IPS-NIHi7 (cell line): ENCODE results near the gene TBC1D16.
"Not testable (repeated sequence)": the region's sequence is repeated elsewhere in the genome, so short reads cannot be mapped to it uniquely, and the experiment has no call there.

Experiments used
- DNase-seq: peaks from one replicate; pipeline ENCODE4 v3.0.0; 2012; ENCODE audit warnings: mixed read lengths; ENCODE audit errors: extremely low spot score

TBC1D16 gene

DNA sequence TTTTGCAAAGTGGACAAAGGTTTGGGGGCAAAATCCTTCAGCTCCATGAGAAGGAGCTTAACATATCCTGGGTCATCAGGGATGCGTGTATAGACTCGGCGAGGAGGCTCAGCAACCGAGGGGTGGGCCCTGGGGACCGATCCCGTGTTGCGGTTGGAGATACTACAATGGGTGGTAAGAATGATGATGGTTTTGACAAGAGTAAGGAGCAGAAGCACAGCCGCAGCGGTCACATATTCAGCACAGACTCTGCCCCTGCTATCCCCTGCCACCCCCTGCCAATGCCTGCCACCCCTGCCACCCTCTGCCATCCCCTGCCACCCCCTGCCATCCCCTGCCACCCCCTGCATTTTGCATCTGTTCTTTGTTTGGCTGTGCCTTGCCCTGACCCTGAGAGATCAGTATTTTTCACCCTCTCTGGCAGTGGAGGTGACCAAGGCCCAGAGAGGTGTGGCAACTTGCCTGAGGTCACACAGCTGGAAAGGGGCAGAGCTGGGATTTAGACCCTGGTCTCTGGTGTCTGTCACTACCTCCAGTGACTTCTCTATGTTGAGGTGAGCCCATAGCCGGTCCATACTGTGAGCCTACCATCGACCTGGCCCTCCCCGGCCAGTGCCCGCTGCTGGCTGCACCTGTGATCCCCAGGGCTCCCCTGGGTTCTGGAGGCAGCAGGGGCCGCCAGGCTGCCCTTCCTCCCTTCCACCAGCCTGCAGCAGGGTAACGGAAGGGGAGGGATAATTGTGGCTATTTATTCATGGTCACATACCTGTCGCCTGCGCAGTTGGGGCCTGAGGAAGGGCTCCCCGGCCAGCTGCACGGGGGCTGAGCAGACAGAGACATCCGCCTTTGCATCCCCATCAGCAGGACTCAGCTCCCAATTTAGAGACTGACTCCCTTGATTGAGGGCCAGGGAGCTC lies 121.5 kb downstream of the TBC1D16 start:
- no peak for DNase-seq

DNA sequence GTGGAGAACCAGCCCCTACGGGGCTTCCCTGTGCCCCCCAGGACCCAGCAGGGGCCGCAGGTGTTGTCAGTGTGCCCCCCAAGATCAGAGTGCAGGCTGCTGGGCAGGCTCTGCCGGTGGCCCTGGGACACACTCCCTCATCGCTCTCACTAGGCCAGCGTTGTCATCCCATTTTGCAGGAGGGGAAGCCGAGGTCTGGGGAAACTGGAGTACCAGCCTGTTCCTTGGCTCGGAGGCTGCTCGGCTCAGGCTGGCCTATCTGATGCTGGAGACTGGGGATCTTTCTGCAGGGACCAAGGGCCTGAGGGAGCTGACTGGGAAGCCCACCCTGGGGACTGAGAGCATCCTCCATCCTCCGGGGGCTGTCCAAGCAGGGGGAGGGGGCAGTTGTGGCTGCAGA lies 122.2 kb downstream of the TBC1D16 start:
- DNase-seq, result no peak

DNA sequence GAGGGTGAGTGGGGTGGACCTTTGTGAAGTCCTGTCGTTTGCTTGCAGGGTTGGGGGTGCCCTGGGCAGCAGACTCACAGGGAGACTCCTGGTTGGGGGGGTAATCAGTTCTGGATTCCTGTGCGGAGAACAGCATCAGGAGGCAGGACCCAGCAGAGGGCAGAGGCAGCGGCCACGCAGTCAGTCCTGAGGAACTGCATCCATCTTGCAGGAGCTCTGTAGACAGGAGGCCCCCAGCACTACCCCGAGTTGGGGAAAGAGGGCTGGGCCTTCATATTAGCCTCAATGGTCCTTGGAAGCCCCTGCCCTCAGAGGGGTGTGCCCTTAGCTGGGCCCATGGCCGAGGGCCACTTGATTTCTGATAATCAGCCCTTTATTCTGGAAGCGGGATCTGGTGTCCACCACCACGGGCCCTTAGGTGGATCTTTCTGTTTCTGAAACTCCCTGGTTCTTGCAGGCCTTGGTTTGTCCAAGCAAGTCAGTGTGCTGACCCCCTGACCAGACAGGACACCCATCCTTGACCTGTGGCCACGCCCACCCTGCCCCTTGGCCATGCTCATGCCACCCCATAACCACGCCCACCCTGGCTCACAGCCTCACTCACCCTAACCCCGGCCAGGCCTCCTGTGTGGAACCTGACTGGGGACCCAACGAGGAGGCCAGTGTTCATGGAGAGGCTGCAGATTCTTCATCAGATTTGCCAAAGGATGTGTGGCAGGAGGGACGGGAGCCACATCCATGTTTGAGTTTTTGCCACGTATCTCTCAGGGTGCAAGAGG lies 122.9 kb downstream of the TBC1D16 start:
- DNase-seq, result no peak

DNA sequence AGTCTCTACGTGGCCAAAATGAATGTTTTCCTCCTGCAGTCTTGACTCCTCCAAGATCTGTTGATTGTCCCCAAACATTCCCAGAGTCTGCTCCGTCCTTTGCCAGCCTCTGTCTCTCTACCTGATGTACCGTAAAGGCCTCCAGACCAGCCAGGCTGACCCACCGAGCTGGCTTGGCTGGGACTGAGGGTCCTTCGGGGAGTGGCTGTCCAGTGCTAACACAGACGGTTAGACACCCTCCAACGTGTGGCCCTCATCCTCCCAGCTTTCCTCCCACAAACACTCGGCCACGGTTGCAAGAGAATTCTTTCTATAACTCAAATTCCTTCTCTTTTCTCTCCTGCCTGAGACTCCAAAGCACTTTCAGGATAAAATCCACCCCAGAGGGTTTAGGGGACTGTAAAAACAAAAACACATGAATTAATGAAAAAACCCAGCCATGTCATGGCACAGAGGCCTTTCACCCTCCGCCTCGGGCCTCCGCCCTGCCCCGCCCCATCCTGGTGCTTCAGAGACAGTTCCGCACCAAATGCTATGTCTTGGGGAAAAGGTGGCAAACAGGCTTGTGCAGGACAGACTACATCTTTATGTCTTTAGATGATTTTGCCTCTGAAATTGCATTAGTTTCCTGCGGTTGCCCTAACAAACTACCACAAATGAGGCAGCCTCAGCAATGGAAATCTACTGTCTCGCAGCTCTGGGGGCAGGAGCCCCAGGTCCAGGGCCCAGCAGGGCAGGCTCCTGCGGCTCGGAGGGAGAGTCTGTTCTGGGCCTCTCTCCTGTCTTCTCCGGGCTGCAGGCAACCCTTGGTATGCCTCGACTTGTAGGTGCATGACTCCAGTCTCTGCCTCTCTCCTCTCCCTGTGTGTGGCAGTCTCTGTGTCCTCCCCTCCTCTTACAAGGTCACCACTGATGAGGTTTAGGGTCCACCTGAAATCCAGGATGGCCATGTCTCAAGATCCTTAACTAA lies 124.0 kb downstream of the TBC1D16 start:
- DNase-seq, result no peak

DNA sequence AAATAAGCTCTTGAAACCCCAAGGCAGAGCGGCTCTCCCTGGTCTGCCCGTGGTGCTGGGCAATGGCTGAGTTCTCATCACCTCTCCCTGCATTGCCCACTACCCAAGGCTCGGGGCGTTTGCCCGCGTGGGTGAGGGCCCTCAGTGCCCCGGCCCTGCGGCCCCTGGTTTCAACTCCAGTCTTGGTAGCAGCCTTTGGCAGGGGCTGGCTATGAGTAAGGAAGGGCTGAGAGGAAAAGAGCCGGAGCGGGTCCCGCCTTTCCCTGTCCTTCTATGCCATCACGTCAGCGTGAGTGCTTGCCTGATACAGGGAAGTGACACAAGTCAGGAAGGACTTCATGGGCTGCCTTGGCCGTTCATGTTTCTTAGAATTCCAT lies 124.7 kb downstream of the TBC1D16 start:
- DNase-seq, result no peak

DNA sequence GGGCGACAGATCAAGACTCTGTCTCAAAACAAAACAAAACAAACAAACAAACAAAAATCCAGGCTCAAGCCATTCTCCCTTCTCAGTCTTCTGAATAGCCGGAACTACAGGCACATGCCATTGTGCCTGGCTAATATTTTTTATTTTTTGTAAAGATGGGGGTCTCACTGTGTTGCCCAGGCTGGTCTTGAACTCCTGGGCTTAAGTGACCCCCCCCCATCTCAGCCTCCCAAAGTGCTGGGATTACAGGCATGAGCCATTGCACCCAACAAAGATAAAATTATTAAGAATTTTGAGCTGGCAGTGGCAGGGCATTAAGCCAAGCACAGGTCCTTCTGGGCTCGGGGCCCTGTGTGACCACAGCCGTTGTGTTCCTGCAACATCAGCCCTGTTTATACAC lies 126.6 kb downstream of the TBC1D16 start:
- DNase-seq, result no peak

DNA sequence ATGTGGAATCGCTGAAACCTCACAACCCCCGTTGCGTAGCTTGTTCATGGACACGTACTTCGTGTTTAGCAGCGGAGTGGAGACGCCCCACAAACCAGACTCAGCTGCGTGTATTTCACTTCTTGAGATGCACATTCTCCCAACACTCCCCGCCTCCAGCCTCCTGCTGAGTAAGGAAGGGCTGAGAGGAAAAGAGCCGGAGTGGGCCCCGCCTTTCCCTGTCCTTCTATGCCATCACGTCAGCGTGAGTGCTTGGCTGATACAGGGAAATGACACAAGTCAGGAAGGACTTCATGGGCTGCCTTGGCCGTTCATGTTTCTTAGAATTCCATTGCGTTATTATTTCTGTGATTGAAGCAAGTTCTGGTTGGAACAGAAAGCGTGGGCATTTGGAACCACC lies 127.8 kb downstream of the TBC1D16 start:
- DNase-seq, result no peak

DNA sequence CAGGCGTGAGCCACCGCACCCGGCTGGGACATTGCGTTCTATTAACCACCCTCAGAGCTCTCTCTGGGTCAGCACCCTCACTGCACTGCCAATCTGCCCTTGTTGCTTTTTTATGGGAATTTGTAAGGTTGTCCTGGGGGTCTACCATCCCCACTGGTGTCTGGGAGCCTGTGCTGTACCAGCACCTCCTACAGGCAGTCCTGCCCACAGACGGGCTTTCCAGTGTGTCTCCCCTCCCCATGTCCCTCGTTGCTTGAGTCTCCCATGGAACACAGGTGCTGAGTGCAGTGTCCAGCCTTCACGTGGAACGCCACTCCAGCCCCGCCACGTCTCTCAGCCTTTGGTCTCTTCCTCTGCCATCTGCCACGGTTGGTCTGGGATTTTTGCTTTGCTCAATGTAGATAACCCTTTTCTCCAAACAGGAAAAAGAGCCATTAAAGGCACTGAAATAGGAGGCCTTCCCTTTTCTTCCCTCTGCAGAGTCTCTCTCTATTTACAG lies 128.4 kb downstream of the TBC1D16 start:
- DNase-seq, result no peak

DNA sequence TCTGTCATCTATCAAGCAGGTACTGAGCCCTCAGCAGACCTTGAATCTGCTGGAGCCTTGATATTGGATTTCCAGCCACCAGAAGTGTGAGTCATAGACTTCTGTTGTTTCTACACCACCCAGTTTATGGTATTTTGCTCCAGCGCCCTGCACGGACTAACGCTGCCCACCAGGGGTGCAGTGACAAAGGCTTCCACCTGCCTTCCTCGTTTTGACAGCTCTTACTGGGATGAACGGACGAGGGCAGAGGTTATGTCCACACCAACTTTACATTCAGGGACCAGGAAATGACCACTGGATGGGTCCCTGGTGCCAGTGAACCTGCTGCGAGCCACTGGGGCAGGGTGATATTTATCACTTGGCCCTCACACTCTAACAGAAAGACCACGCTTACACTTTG lies 129.8 kb downstream of the TBC1D16 start:
- no peak for DNase-seq

DNA sequence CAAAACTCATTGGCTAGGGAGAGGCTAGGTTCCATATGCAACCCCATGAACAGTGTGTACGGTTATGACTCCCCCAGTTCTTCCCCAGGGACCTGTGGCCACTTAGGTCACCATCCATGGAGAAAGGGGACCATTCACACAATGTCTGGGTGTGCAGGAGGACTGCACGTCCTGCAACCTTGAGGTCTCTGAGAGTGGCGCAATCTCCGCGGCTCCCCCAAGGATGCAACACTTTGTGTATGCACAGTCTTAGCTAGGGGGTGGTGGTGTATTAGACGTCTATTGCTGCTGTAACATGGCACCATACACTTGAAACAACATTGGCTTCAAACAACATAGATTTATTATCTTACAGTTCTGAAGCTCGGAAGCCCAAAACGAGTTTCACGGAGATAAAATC lies 130.8 kb downstream of the TBC1D16 start:
- DNase-seq, result no peak

DNA sequence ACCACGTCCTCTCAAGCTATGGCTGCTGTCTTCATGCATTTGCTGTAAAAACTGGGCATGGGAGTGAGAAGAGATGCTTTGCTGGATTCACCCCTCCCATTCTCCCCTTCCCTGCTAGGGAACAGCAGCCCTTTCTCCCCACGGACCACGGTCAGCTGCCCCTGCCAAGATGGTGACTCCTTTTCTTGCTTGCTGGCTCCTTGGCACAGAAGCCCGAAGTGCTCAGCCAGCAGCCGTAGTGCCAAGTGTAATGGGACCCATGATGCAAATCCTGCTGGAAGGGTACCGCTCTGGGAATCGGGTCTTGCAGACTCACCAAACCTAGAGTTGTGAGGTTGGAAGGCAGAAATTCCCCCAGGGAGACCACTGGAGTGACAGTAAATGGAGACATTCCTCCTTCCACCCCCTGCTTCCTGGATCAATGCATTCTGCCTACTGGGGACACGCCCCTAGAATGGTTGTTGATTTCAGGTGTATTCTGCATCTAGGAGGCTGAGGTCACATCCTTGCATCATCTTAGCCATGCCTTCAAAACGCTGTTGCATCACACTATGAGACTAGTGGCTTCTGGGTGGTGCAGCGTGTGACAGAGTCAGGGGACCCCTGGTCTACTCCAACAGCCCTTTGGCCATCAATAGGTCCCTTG lies 133.4 kb downstream of the TBC1D16 start:
- DNase-seq, result no peak

DNA sequence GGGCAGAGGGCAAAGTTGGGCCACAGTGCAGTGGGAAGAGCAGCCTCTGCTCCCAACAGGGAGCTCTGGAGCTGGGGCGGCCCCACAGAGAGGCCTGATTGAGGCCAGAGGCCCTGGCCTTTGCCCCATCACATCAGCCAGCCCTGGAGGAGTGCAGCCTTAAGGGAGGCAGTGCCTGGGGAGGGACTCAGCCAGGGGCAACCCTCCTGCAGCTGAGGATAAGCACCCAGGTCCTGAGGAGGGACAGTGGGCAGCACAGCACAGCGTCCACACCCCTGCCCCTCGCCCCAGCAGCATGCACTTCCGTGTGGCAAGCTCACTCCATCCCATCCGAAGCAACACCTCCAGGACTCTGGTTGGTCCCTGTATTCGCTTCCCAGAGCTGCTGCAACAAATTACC lies 134.5 kb downstream of the TBC1D16 start:
- DNase-seq, result no peak

DNA sequence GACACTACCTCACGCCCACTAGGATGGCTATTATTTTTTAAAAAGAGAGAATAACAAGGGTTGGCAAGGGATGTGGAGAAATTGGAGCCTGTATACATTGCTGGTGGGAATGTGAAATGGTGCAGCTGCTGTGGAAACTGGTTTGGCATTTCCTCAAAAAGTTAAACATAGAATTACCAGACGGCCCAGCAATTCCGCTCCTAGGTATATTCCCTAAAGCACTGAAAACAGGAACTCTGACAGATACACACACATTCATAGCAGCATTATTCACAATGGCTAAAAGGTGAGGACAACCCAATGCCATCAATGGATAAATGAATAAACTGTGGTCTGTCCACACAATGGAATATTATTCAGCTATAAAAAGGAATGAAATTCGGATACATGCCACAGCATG lies 136.1 kb downstream of the TBC1D16 start:
- DNase-seq, result no peak

DNA sequence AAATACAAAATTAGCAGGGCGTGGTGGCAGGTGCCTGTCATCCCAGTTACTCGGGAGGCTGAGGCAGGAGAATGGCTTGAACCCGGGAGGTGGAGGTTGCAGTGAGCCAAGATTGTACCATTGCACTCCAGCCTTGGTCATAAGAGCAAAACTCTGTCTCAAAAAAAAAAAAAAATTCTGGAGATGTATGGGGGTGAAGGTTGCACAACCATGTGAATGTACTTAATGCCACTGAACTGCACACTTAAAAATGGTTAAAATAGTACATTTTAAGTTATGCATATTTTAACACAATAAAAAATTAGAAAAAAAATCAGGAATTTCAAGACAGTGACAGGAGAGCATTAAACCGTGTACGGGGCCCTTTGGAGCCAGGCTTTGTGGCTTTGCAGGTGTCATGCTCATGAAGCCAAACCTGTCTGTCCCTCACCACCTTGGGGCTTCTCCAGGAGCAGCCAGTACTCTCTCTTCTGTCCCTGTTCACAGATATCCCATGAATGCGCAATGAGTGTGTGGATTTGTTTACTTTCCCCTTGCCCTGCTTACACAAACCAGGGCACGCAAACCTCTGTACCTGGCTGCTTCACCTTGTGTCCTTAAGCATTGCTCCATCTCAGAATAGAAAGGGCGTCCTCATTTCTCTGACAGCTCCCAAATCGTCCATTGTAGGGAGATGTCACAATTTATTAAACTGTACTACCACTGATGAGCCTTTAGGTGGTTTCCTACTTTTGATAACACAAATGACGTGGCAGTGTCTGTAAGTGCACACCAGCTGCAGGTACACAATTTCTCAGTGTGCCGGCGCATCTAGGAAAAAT lies 138.2 kb downstream of the TBC1D16 start:
- no peak for DNase-seq

DNA sequence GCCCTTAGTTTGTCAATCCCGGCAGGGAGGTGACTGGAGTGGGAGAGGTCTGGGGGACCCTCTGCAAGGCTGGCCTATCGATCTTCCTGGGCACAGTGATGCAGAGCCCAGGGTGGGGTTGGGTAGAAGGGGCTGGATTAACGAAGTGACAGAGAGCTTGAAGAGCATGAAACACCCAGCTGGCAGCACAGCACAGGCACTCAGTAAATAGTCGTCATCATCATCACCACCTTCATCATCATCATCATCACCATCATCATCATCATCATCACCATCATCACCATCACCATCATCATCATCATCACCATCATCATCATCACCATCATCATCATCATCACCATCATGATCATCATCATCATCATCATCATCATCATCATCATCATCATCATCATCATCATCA lies 142.2 kb downstream of the TBC1D16 start:
- DNase-seq, result not testable (repeated sequence)

DNA sequence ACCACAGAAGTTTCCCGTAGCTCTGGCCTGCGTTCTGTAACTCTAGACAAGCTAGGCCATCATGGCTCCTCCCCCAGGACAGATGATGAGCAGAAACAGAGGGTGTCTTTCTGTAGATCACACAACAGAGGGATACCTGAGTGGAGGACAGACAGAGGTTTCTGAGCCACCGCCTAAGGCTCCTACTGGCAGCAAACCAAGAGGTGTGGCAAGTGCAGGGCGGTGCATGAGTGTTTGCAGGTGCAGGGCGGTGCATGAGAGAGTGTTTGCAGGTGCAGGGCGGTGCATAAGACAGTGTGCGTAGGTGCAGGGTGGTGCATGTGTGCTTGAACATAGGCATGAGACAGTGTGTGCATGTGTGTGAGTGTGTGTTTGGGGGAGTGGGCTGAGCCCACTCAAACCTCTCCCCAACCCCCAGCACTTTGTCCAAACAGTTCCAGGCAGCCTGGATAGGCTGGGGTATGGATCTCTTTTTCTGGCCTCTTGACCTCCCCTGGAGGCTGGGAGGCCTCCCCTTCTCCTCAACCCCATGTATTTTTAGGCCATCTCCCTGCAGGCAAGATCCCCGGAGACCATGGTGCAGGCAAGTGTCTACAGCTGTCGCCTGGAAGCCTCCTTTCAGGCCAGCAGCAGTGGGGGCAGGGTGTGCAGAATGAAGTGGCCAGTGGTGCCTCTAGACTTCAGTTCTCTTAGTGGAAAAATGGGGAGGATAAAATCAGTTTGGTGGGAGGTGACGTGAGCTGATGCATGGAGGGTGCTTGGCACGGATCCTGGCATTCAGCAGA lies 143.0 kb downstream of the TBC1D16 start:
- no peak for DNase-seq

DNA sequence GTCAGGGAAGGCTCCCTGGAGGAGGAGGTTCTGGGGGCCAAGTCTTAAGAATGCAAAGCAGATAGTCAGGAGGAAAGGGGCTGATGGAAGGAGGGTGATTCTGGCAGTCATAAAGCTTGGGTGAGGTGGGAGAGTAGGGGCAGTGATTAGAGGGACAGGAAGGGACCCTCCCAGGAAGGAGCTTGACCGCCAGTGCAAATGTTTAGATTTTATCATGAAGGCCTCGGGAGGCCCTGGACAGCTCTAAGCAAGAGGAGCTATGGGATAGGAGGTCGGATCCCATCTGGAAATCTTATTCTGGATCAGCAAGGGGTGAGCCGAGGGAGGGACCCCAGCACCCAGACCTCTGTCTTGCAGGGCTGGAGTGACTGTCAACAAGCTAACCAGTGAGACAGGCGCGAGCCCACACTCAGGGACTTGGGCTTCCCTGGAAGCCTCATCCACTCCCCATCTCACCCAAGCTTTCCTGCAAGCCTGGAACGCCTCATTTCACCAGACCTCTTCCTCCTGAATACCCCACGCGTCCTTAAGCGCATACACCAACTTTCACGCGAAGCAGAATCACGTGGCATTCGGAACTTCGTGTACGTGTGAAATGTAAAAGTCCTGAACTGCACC lies 144.4 kb downstream of the TBC1D16 start:
- DNase-seq, result no peak

DNA sequence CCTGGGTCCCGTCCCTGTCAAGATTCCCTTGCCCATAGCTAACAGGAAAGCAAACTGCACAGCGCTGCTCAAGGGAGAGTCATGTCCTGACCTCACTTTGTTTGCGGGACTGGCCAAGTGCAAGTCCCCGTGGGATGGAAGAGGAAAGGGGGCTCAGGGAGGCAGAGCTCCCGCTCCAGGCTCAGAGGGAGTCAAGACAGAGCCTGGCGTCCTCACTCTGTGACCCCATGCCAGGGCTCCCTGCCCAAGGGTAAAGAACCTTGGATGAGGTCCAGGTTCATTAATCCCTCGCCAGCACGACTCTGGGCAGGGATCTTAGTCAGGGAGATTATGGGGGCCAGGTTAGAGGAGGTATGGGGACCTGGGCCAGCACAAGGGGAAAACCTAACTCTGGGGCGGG lies 145.0 kb downstream of the TBC1D16 start:
- DNase-seq, result no peak
